BJ (cell line): Measurements from ENCODE around the gene NUDT3. TPM values are rescaled to one million over a fixed set of nuclear protein-coding genes. Genes with fewer than 3 reads are reported as not detected.

Experiments
- CTCF ChIA-PET: fragments of 350-600 bp; formaldehyde crosslinking; extraction: SDS; loops from one replicate; lab custom pipeline; 2021; ENCODE audit warnings: antibody characterized with exemption, inconsistent platforms; lab: Yijun Ruan, JAX
- POLR2A ChIA-PET: fragments of 300-600 bp; sonication (Branson Sonifier 250); formaldehyde crosslinking; extraction: SDS; loops from one replicate; lab custom pipeline; 2021; ENCODE audit warnings: antibody characterized with exemption; lab: Charles Lee
- DNase-seq: peaks from one replicate; pipeline ENCODE4 v3.0.0-alpha.2; 2011; ENCODE audit warnings: low read depth
- H3K27me3 ChIP-seq: 2 replicates; pipeline ENCODE4 v1.6.0; 2011; ENCODE audit warnings: low read length; ENCODE audit not compliant: control insufficient read depth, insufficient read depth
- H3K36me3 ChIP-seq: 2 replicates; pipeline ENCODE4 v1.5.1; 2011; ENCODE audit warnings: low read length; ENCODE audit not compliant: control insufficient read depth, insufficient read depth
- H3K4me3 ChIP-seq: 2 replicates; pipeline ENCODE4 v1.5.1; 2011; ENCODE audit warnings: low read depth, mild to moderate bottlenecking, control low read depth, low read length
- CTCF ChIP-seq: IDR thresholded peaks from 2 replicates; pipeline ENCODE4 v1.5.1; 2011; ENCODE audit warnings: low read depth, mild to moderate bottlenecking, control low read depth, inconsistent platforms, low read length, moderate library complexity; ENCODE audit not compliant: insufficient read depth
- polyA plus RNA-seq: library from polyadenylated mRNA; depleted of rRNA; stranded (reverse); fragments of >200 nt; gene quantifications from 2 replicates; pipeline ENCODE4 v1.2.3, GENCODE V29; 2011

NUDT3 gene
- polyA plus RNA-seq, 1 experiment = 9.6 TPM

GRCh38 chr6:34362909-34363680 is 29.4 kb downstream of the NUDT3 start:
- no peak for DNase-seq
- Histone ChIP-seq H3K36me3 (no peaks in the 10 kb centered on the region), H3K27me3 (no peaks in the 10 kb centered on the region), H3K4me3 (no peak overlapping the region)
- ChIA-PET CTCF (interaction anchor here (0.6 kb wide), 1 partner anchor 988 kb away, joined by 3 read pairs; no protein-coding TSS in a partner anchor), POLR2A (interaction anchor here (0.5 kb wide), 1 partner anchor 104 kb away, joined by 4 read pairs; no protein-coding TSS in a partner anchor)
- no peak for TF ChIP-seq CTCF

GRCh38 chr6:34362176-34362575 is 30.3 kb downstream of the NUDT3 start:
- H3K36me3 ChIP-seq = no peaks in the 10 kb centered on the region
- no peak for TF ChIP-seq CTCF
- no peak overlapping the region for H3K4me3 ChIP-seq
- DNase-seq = no peak
- POLR2A ChIA-PET = no interaction called here
- H3K27me3 ChIP-seq = no peaks in the 10 kb centered on the region
- CTCF ChIA-PET = interaction anchor here (0.6 kb wide), 1 partner anchor 662 kb away, joined by 3 read pairs; no protein-coding TSS in a partner anchor

DNA sequence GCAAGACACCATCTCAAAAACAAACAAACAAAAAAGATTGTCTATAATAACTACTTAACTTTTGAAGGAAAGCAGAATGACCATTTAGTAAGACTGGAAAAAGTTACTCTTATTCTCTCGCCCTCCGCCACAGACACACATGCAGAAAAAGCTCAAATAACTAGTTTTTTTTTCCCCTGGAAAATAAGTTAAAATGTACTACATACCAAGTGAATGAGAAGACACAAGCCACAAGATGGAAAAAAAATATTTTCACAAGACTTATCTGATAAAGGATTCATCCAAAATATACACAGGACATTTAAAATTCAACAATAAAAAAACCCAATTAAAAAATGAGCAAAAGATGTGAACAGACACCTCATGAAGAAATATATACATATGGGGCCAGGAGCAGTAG is 31.9 kb downstream of the NUDT3 start:
- Histone ChIP-seq H3K27me3 (no peaks in the 10 kb centered on the region), H3K36me3 (no peaks in the 10 kb centered on the region), H3K4me3 (no peak overlapping the region)
- no peak for TF ChIP-seq CTCF
- ChIA-PET CTCF (interaction anchor here (0.7 to 1.8 kb wide), 3 partner anchors 27 to 111 kb away, joined by 3 to 9 read pairs (median 5); no protein-coding TSS in a partner anchor), POLR2A (interaction anchor here (0.6 kb wide), 1 partner anchor 54 kb away, joined by 3 read pairs; no protein-coding TSS in a partner anchor)
- peak; percentile 53 for DNase-seq

DNA sequence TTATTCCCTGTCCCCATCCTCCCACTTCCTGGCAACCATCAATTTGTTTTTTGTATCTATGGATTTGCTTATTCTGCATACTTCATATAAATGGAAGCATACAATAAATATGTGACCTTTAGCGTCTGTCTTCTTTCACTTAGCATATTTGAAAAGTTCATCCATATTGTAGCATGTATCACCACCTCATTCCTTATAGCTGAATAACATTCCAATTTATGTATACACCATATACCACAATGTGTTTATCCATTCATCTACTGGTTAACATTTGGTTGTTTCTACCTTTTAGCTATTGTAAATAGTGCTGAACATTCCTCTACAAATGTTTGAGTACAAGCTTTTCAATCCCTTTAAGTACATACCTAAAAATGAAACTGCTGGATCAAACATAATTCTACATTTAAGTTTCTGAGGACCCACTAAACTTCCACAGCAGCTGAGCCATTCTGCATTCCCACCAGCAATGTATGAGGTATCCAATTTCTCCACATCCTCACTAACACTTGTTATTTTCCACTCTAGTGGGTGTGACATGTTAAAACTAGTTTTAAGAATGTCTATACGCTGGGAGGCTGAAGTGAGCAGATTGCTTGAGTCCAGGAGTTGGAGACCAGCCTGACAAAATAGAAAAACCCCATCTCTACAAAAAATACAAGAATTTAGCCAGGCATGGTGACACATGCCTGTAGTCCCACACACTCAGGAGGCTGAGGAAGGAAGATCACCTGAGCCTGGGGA is 32.9 kb downstream of the NUDT3 start:
- DNase-seq = no peak
- no peak for TF ChIP-seq CTCF
- POLR2A ChIA-PET = no interaction called here
- no peaks in the 10 kb centered on the region for H3K36me3 ChIP-seq
- H3K27me3 ChIP-seq = no peaks in the 10 kb centered on the region
- CTCF ChIA-PET = interaction anchor here (1.0 to 1.8 kb wide), 2 partner anchors 30 to 110 kb away, joined by 3 to 9 read pairs; no protein-coding TSS in a partner anchor
- no peak overlapping the region for H3K4me3 ChIP-seq

- no peaks in the 10 kb centered on the region for H3K27me3 ChIP-seq
- DNase-seq = no peak
- H3K36me3 ChIP-seq = no peaks in the 10 kb centered on the region
- ChIA-PET CTCF (no interaction called here), POLR2A (no interaction called here)
- no peak for TF ChIP-seq CTCF
- no peak overlapping the region for H3K4me3 ChIP-seq
Measured at GRCh38 chr6:34358389-34358905, 34.0 kb downstream of the NUDT3 start.
